HepG2 (cell line): ENCODE data around the gene IGDCC3. TPM values are rescaled to one million over a fixed set of nuclear protein-coding genes. Genes with fewer than 3 reads are reported as not detected.

Experiments
- ATAC-seq: fragments of 200-7000 bp; cut with Tn5 transposase; 3 replicates; pipeline ENCODE4 v1.9.1; 2020; ENCODE audit warnings: mild to moderate bottlenecking, moderate library complexity
- BruUV-seq: library from RNA; stranded (reverse); fragments of 400-500 nt; replicated peaks from 2 replicates; lab custom pipeline; 2021; lab: Mats Ljungman, UMichigan
- CTCF ChIA-PET: fragments of 300-600 bp; formaldehyde crosslinking; extraction: SDS; loops from one replicate; lab custom pipeline; 2021; ENCODE audit warnings: low total read pairs, inconsistent platforms, low intra/inter-chr PET ratio; lab: Yijun Ruan, JAX
- POLR2A ChIA-PET: fragments of 350-600 bp; sonication (Branson Sonifier 250); formaldehyde crosslinking; loops from one replicate; lab custom pipeline; 2020; ENCODE audit warnings: antibody characterized with exemption, inconsistent platforms; lab: Yijun Ruan, JAX
- DNase-seq: peaks from one replicate; pipeline ENCODE4 v3.0.0-alpha.2; 2015; ENCODE audit warnings: low spot score
- FAIRE-seq: peaks from 3 replicates; lab custom pipeline; 2011; peaks lifted over from hg19 to GRCh38; lab: Jason Lieb, UNC
- H2AFZ ChIP-seq: one replicate; pipeline ENCODE4 v1.6.1; 2011; ENCODE audit warnings: low read length, inconsistent platforms
- H3K27ac ChIP-seq: fragments of 300-600 bp; 3 replicates; pipeline ENCODE4 v1.8.0; 2011; ENCODE audit warnings: mixed run types, mild to moderate bottlenecking, mixed read lengths, low read length, inconsistent platforms; ENCODE audit not compliant: insufficient read depth; ENCODE audit errors: extremely low read length
- H3K27me3 ChIP-seq, 2 experiments: fragments of 200-600 bp in 1 of 2; 2 replicates in 1 of 2; 3 replicates in 1 of 2; pipeline versions ENCODE4 v1.6.0 to v1.8.0; 2011; ENCODE audit warnings: low read length in 2 of 2, mild to moderate bottlenecking in 2 of 2, moderate library complexity in 2 of 2, inconsistent platforms in 1 of 2; ENCODE audit not compliant: insufficient read depth in 2 of 2, control insufficient read depth in 1 of 2
- H3K36me3 ChIP-seq, 2 experiments: fragments of 200-600 bp in 1 of 2; replicated peaks in 1 of 2; 2 replicates in 1 of 2; 3 replicates in 1 of 2; pipeline versions ENCODE4 v1.5.1 to v1.8.0; 2011; ENCODE audit warnings: low read length in 2 of 2, inconsistent platforms in 1 of 2; ENCODE audit not compliant: insufficient read depth in 2 of 2, control insufficient read depth in 1 of 2
- H3K4me1 ChIP-seq: 2 replicates; pipeline ENCODE4 v1.5.1; 2012; ENCODE audit warnings: low read length, inconsistent platforms; ENCODE audit not compliant: insufficient read depth
- H3K4me2 ChIP-seq: 2 replicates; pipeline ENCODE4 v1.6.0; 2011; ENCODE audit warnings: low read depth, low read length, inconsistent platforms
- H3K4me3 ChIP-seq, 3 experiments: fragments of 200-600 bp in 1 of 3; sonication (generic), shearing (Covaris generic) in 1 of 3; replicated peaks in 1 of 3; 2 replicates each; pipeline ENCODE4 v1.5.1; 2011 to 2016; ENCODE audit warnings: low read length in 3 of 3, inconsistent platforms in 2 of 3, low read depth in 2 of 3, mild to moderate bottlenecking in 2 of 3, control low read depth in 1 of 3, mixed read lengths in 1 of 3; ENCODE audit not compliant: insufficient read depth in 1 of 3
- H3K79me2 ChIP-seq: one replicate; pipeline ENCODE4 v1.6.1; 2011; ENCODE audit warnings: low read length, inconsistent platforms; ENCODE audit not compliant: insufficient read depth
- H3K9ac ChIP-seq: 2 replicates; pipeline ENCODE4 v1.6.0; 2011; ENCODE audit warnings: mild to moderate bottlenecking, low read depth, low read length, inconsistent platforms; ENCODE audit not compliant: insufficient read depth
- H3K9me3 ChIP-seq: 2 replicates; pipeline ENCODE4 v1.5.1; 2012; ENCODE audit warnings: mild to moderate bottlenecking, low read length
- H4K20me1 ChIP-seq: 2 replicates; pipeline ENCODE4 v1.6.0; 2011; ENCODE audit warnings: inconsistent platforms, mild to moderate bottlenecking, low read length, moderate library complexity; ENCODE audit not compliant: insufficient read depth
- ARNT2 ChIP-seq: sonication (generic); formaldehyde crosslinking; IDR thresholded peaks from 2 replicates; pipeline ENCODE4 v1.8.0; 2022; ENCODE audit warnings: mild to moderate bottlenecking, low read depth, missing genetic modification reagents, moderate library complexity
- BHLHE40 ChIP-seq: IDR thresholded peaks from 2 replicates; pipeline ENCODE4 v1.6.1; 2011; ENCODE audit warnings: low read length, improper control_type of control experiment
- CENPBD1 ChIP-seq: sonication (generic); formaldehyde crosslinking; IDR thresholded peaks from 2 replicates; pipeline ENCODE4 v1.8.0; 2022; ENCODE audit warnings: missing genetic modification reagents, low read depth, mild to moderate bottlenecking, borderline replicate concordance
- FOXP1 ChIP-seq, 2 experiments: fragments of 450-650 bp in 1 of 2; IDR thresholded peaks; 2 replicates each; pipeline ENCODE4 v1.6.1; 2017 to 2018; ENCODE audit warnings: antibody characterized with exemption in 1 of 2
- HDAC1 ChIP-seq: sonication (generic); formaldehyde crosslinking; IDR thresholded peaks from 2 replicates; pipeline ENCODE4 v1.5.1; 2020; ENCODE audit warnings: mild to moderate bottlenecking, missing genetic modification reagents
- HOXD1 ChIP-seq: sonication (generic); formaldehyde crosslinking; IDR thresholded peaks from 2 replicates; pipeline ENCODE4 v1.5.0; 2020; ENCODE audit warnings: missing genetic modification reagents
- KDM5A ChIP-seq: fragments of 200-600 bp; sonication (generic); IDR thresholded peaks from 2 replicates; pipeline ENCODE4 v1.7.0; 2018; ENCODE audit warnings: antibody characterized with exemption, mild to moderate bottlenecking, low read length, borderline replicate concordance
- KDM5B ChIP-seq: sonication (generic); formaldehyde crosslinking; IDR thresholded peaks from 2 replicates; pipeline ENCODE4 v1.4.0; 2020; ENCODE audit warnings: missing genetic modification reagents, mild to moderate bottlenecking, borderline replicate concordance
- KLF9 ChIP-seq: IDR thresholded peaks from 2 replicates; pipeline ENCODE4 v1.6.1; 2016; ENCODE audit warnings: low read depth
- LCORL ChIP-seq, 2 experiments: fragments of 450-650 bp in 1 of 2; sonication (generic) in 1 of 2; formaldehyde crosslinking in 1 of 2; IDR thresholded peaks; 2 replicates each; pipeline versions ENCODE4 v1.5.0 to v1.6.1; 2017 to 2020; ENCODE audit warnings: antibody characterized with exemption in 1 of 2, missing genetic modification reagents in 1 of 2
- NFIC ChIP-seq: IDR thresholded peaks from 2 replicates; pipeline ENCODE4 v1.6.1; 2012; ENCODE audit warnings: mild to moderate bottlenecking, low read length, inconsistent platforms
- TBX2 ChIP-seq: sonication (generic); formaldehyde crosslinking; IDR thresholded peaks from 2 replicates; pipeline ENCODE4 v1.5.0; 2020; ENCODE audit warnings: missing genetic modification reagents, mild to moderate bottlenecking, borderline replicate concordance
- TBX3 ChIP-seq: fragments of 450-650 bp; IDR thresholded peaks from 2 replicates; pipeline ENCODE4 v1.6.1; 2017; ENCODE audit warnings: antibody characterized with exemption, mild to moderate bottlenecking, inconsistent platforms, borderline replicate concordance
- UBTF ChIP-seq: sonication (generic); formaldehyde crosslinking; IDR thresholded peaks from 2 replicates; pipeline ENCODE4 v1.4.0; 2020; ENCODE audit warnings: mild to moderate bottlenecking, missing genetic modification reagents
- ZFP1 ChIP-seq: IDR thresholded peaks from 2 replicates; pipeline ENCODE4 v1.6.1; 2016
- ZNF234 ChIP-seq: sonication (generic); formaldehyde crosslinking; conservative IDR thresholded peaks from 2 replicates; pipeline ENCODE4 v1.5.1; 2020; ENCODE audit warnings: mild to moderate bottlenecking, missing genetic modification reagents
- ZNF274 ChIP-seq: sonication (generic); formaldehyde crosslinking; IDR thresholded peaks from 2 replicates; pipeline ENCODE4 v1.5.1; 2020; ENCODE audit warnings: mild to moderate bottlenecking, missing genetic modification reagents
- ZNF44 ChIP-seq: sonication (generic); formaldehyde crosslinking; IDR thresholded peaks from 2 replicates; pipeline ENCODE4 v1.5.1; 2020; ENCODE audit warnings: mild to moderate bottlenecking, missing genetic modification reagents
- ZNF501 ChIP-seq: sonication (generic); formaldehyde crosslinking; IDR thresholded peaks from 2 replicates; pipeline ENCODE4 v1.5.1; 2020; ENCODE audit warnings: mild to moderate bottlenecking, moderate library complexity, missing genetic modification reagents
- ZNF773 ChIP-seq: sonication (generic); formaldehyde crosslinking; IDR thresholded peaks from 2 replicates; pipeline ENCODE4 v1.4.0; 2020; ENCODE audit warnings: missing genetic modification reagents, borderline replicate concordance
- ZNF788 ChIP-seq: sonication (generic); formaldehyde crosslinking; IDR thresholded peaks from 2 replicates; pipeline ENCODE4 v1.5.0; 2020; ENCODE audit warnings: mild to moderate bottlenecking, missing genetic modification reagents, borderline replicate concordance
- WGBS: methylation state at CpG from one replicate; pipeline ENCODE4 v1.1.6; 2017; ENCODE audit warnings: low lambda C conversion rate; 5-methylcytosine and 5-hydroxymethylcytosine counted together
- in situ Hi-C: cut with HindIII; loops from 2 replicates; pipeline ENCODE4 v1.10.0; 2017; ENCODE audit warnings: low pct_unique_long_range_greater_than_20kb; ENCODE audit not compliant: extremely low pct_ligation_motif_present
- intact Hi-C: fragments of 100-400 bp; cut with micrococcal nuclease; formaldehyde crosslinking; loops from one replicate; pipeline ENCODE4 v1.10.0; 2022; ENCODE audit not compliant: unreplicated experiment
- polyA plus RNA-seq, 8 experiments: library from polyadenylated mRNA; depleted of rRNA in 3 of 8; stranded (reverse) in 7 of 8; unstranded in 1 of 8; fragments of >200 nt; fragmentation: Illumina TruSeq in 4 of 8; extraction: Trizol in 4 of 8; gene quantifications; 2 replicates each; pipeline versions ENCODE4 v1.2.1 to v1.2.3, GENCODE V29; 2011 to 2016; ENCODE audit warnings: low read depth in 4 of 8, missing spikeins in 1 of 8, mixed read lengths in 1 of 8; ENCODE audit not compliant: insufficient read depth in 1 of 8
- total RNA-seq, 5 experiments: library from RNA; depleted of rRNA; stranded (reverse); fragments of >200 nt; fragmentation: Illumina TruSeq; extraction: Trizol; gene quantifications; 2 replicates each; pipeline ENCODE4 v1.2.3, GENCODE V29; 2016; ENCODE audit warnings: low read depth in 1 of 5

The IGDCC3 gene
- total and polyA plus RNA-seq, 2 of the 13 experiments (the other 11 are each of a cell fraction or from before 2014, with no cell fraction given), result 30.1 to 51.8 TPM

GRCh38 chr15:65305776-65306175 is 72.0 kb downstream of the IGDCC3 start (continued):
- TF ChIP-seq ZNF274 (CRISPR knock-in tag) (no peak), ZNF234 (CRISPR knock-in tag) (no peak)

- no TSS peak for BruUV-seq
- intact Hi-C loops (no loop called here), in situ Hi-C loops (no loop called here)
- DNase-seq, result no peak
- H3K9ac ChIP-seq, result peak overlapping the region; percentile 86; the same call in 1 of the 2 replicates
- peaks cover 42% of the 10 kb centered on the region for H3K4me1 ChIP-seq
- 22% methylated on average over 14 of the region's 14 CpGs for WGBS
- no peaks in the 10 kb centered on the region for H3K9me3 ChIP-seq
- no peaks in the 10 kb centered on the region for H3K36me3 ChIP-seq
- no peak overlapping the region for H2AFZ ChIP-seq
- CTCF ChIA-PET, result interaction anchor here (1.0 kb wide), 1 partner anchor 116 kb away, joined by 5 read pairs; no protein-coding TSS in a partner anchor
- H3K4me3 ChIP-seq, result peak overlapping the region in 1 of 3 experiments; percentile 23; a peak in 2 of 6 replicates
- H3K27me3 ChIP-seq, result no peaks in the 10 kb centered on the region; a peak in 1 of 5 replicates
- H3K27ac ChIP-seq, result peak overlapping the region; percentile 91
- FAIRE-seq, result no peak
- POLR2A ChIA-PET, result interaction anchor here (0.6 to 2.4 kb wide), 34 partner anchors 8 to 1142 kb away, joined by 3 to 50 read pairs (median 6); partner anchors contain the start of genes CLPX, DPP8, HACD3 and IGDCC3
- no peaks in the 10 kb centered on the region for H4K20me1 ChIP-seq
- H3K79me2 ChIP-seq, result no peaks in the 10 kb centered on the region
- peak; percentile 47 for ATAC-seq
- H3K4me2 ChIP-seq, result peak overlapping the region; percentile 70
- peak; percentile 30; the same call in 1 of the 2 replicates for TF ChIP-seq TBX2
- peak; percentile 22; the same call in 1 of the 2 replicates for TF ChIP-seq TBX3
- TF ChIP-seq KDM5A, result 0 out of 2 replicates have a peak, but pooled peaks have one; percentile 3
- no peak for TF ChIP-seq ZNF44 (CRISPR knock-in tag)
- TF ChIP-seq HOXD1 (CRISPR knock-in tag), result no peak
- TF ChIP-seq LCORL (IDR thresholded peaks at IDR 0.05), result no peak
- 0 out of 2 replicates have a peak, but pooled peaks have one; percentile 4 for TF ChIP-seq LCORL (CRISPR knock-in tag; IDR thresholded peaks at IDR 0.05)
- TF ChIP-seq ZNF788 (CRISPR knock-in tag), result 0 out of 2 replicates have a peak, but pooled peaks have one; percentile 10
- TF ChIP-seq ZNF501 (CRISPR knock-in tag), result peak; percentile 24; the same call in 1 of the 2 replicates
- TF ChIP-seq ZFP1 (CRISPR knock-in tag), result no peak
- TF ChIP-seq ZNF773 (CRISPR knock-in tag), result 0 out of 2 replicates have a peak, but pooled peaks have one; percentile 29
- 0 out of 2 replicates have a peak, but pooled peaks have one; percentile 4 for TF ChIP-seq KDM5B
- TF ChIP-seq CENPBD1, result no peak
- no peak for TF ChIP-seq FOXP1 (IDR thresholded peaks at IDR 0.05)
- TF ChIP-seq FOXP1 (CRISPR knock-in tag; IDR thresholded peaks at IDR 0.05), result 0 out of 2 replicates have a peak, but pooled peaks have one; percentile 4
- TF ChIP-seq UBTF, result peak; percentile 52
- no peak for TF ChIP-seq ARNT2
- no peak for TF ChIP-seq KLF9 (CRISPR knock-in tag)
- TF ChIP-seq HDAC1 (CRISPR knock-in tag), result peak; percentile 44; the same call in 1 of the 2 replicates
- no peak for TF ChIP-seq NFIC
- no peak for TF ChIP-seq BHLHE40
These were observed 72.5 kb downstream of the IGDCC3 start for GRCh38 chr15:65305150-65305758.
